PC-9 (cell line): Measurements from ENCODE around the gene MYL7.

Source experiments
- EZH2 ChIP-seq: fragments of 200-600 bp; sonication (generic); IDR thresholded peaks from 2 replicates; pipeline ENCODE4 v1.8.0; 2017; ENCODE audit warnings: antibody characterized with exemption, low read depth
- TF ChIP-seq, protein P1 (sequence below): fragments of 200-600 bp; sonication (generic); conservative IDR thresholded peaks from 2 replicates; pipeline ENCODE4 v1.6.1; 2017; ENCODE audit warnings: mixed run types, antibody characterized with exemption, mild to moderate bottlenecking, moderate library complexity

DNA sequence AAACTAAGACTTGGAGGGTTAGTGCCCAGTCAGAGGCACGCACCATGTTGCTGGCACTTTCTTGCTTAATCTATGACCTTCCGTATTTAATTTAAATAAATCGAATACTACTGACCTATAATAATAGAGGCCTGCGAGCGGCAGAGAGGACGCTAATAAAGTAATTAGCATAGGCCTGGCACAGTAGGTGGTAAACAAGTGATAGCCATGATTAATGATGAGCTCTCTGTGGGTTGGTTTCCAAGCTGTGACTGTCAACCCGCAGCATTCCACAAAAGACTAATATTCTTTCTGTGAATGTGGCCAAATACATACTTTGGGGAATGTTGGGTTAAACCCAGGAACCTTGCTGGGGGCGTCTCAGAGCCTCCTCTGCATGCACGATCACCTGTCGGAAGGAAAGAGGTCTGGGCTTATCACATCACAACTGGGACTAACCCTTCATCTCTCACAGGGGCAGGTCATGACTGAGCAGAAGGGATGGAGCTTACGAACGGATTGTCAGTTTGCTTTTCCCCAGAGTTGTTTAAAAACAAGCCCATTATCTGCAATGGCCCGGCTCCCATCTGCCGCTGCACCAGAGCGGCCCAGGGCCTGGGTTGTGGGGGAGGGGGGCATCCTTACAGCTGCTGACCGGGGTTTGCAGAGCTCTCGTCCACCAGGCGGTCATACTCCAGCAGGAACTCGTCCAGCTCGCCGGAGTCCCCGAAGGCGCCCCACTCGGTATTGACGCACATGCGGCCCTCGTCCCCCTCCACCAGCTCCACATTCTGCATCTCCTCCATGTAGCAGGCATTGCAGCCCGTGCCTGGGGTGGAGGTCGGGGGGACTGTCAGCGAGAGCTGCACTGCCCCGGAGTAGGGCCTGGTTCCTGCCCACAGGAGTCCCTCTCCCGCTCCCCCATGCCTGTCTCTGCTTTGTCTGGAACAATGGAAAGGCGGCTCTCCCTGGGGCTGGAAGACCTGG, 6.2 kb upstream of the MYL7 start:
- TF ChIP-seq, protein P1, sequence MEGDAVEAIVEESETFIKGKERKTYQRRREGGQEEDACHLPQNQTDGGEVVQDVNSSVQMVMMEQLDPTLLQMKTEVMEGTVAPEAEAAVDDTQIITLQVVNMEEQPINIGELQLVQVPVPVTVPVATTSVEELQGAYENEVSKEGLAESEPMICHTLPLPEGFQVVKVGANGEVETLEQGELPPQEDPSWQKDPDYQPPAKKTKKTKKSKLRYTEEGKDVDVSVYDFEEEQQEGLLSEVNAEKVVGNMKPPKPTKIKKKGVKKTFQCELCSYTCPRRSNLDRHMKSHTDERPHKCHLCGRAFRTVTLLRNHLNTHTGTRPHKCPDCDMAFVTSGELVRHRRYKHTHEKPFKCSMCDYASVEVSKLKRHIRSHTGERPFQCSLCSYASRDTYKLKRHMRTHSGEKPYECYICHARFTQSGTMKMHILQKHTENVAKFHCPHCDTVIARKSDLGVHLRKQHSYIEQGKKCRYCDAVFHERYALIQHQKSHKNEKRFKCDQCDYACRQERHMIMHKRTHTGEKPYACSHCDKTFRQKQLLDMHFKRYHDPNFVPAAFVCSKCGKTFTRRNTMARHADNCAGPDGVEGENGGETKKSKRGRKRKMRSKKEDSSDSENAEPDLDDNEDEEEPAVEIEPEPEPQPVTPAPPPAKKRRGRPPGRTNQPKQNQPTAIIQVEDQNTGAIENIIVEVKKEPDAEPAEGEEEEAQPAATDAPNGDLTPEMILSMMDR: no peak
- no peak for TF ChIP-seq EZH2
